Thyroid gland (tissue), 4 donors: ENCODE measurements around the gene LDAF1. TPM values are rescaled to one million over a fixed set of nuclear protein-coding genes. Genes with fewer than 3 reads are reported as not detected.

Experiments
- DNase-seq, 2 donors: peaks; one replicate each; pipeline ENCODE4 v3.0.0-alpha.2; 2019
- H3K27ac ChIP-seq, 3 donors: fragments of 200-600 bp; sonication (generic); 1 replicate in 2 of 3; 2 replicates in 1 of 3; pipeline ENCODE4 v1.5.1; 2016 to 2019; ENCODE audit warnings: mild to moderate bottlenecking in 1 of 3, moderate library complexity in 1 of 3
- H3K27me3 ChIP-seq: fragments of 200-600 bp; sonication (generic); one replicate; pipeline ENCODE4 v1.5.1; 2019
- H3K36me3 ChIP-seq, 2 donors: fragments of 200-600 bp; sonication (generic); one replicate each; pipeline ENCODE4 v1.5.1; 2016 to 2019
- H3K4me1 ChIP-seq, 2 donors: fragments of 200-600 bp; sonication (generic); one replicate each; pipeline ENCODE4 v1.5.1; 2017 to 2019
- H3K4me3 ChIP-seq, 3 donors: fragments of 200-600 bp; sonication (generic); replicated peaks in 1 of 3; 1 replicate in 2 of 3; 2 replicates in 1 of 3; pipeline ENCODE4 v1.5.1; 2016; ENCODE audit warnings: mild to moderate bottlenecking in 1 of 3
- H3K9me3 ChIP-seq: fragments of 200-600 bp; sonication (generic); one replicate; pipeline ENCODE4 v1.5.1; 2017
- CTCF ChIP-seq, 6 experiments: fragments of 200-600 bp in 3 of 6; fragments of 450-650 bp in 3 of 6; sonication (generic) in 3 of 6; IDR thresholded peaks; one replicate each; pipeline ENCODE4 v1.5.1; 2016 to 2019; ENCODE audit warnings: antibody characterized with exemption in 6 of 6, mild to moderate bottlenecking in 2 of 6, inconsistent platforms in 1 of 6, moderate library complexity in 1 of 6
- POLR2A ChIP-seq, 2 donors: fragments of 450-650 bp; IDR thresholded peaks; one replicate each; pipeline ENCODE4 v1.6.1; 2017; ENCODE audit warnings: antibody characterized with exemption in 2 of 2, mild to moderate bottlenecking in 2 of 2, moderate library complexity in 1 of 2
- WGBS, 2 donors: methylation state at CpG; one replicate each; pipeline ENCODE4 v1.1.5; 2017; 5-methylcytosine and 5-hydroxymethylcytosine counted together
- intact Hi-C: fragments of 100-400 bp; cut with DNase I; formaldehyde crosslinking; loops from one replicate; pipeline ENCODE4 v1.15.1; 2023
- total RNA-seq, 4 donors: library from RNA; depleted of rRNA; stranded (reverse); fragments of >200 nt; gene quantifications; one replicate each; pipeline ENCODE4 v1.2.3, GENCODE V29; 2016

The LDAF1 gene
- total RNA-seq, 4 donors from 2014 or later: 23.0 to 84.0 (median 68.2) TPM

- Histone ChIP-seq H3K4me3 (no peak overlapping the region), H3K27me3 (no peaks in the 10 kb centered on the region), H3K4me1 (no peaks in the 10 kb centered on the region), H3K27ac (no peak overlapping the region), H3K36me3 (peaks cover 0 to 11% of the 10 kb centered on the region in 2 donors), H3K9me3 (no peaks in the 10 kb centered on the region)
- 59 to 60% methylated on average over 4 of the region's 4 CpGs for WGBS, 2 donors
- intact Hi-C loops: loop anchor here (5.0 kb wide), 1 partner anchor 371 kb away; no protein-coding TSS in a partner anchor
- no peak for DNase-seq
- TF ChIP-seq CTCF (IDR thresholded peaks at IDR 0.05) (no peak), POLR2A (IDR thresholded peaks at IDR 0.05) (no peak)
Observed at GRCh38 chr16:21186326-21186691, 27.8 kb downstream of the LDAF1 start.

- no peak overlapping the region for H3K27ac ChIP-seq
- H3K9me3 ChIP-seq: no peaks in the 10 kb centered on the region
- DNase-seq: no peak
- H3K27me3 ChIP-seq: no peaks in the 10 kb centered on the region
- TF ChIP-seq CTCF (IDR thresholded peaks at IDR 0.05) (no peak), POLR2A (IDR thresholded peaks at IDR 0.05) (no peak)
- H3K36me3 ChIP-seq: no peaks in the 10 kb centered on the region
- no peaks in the 10 kb centered on the region for H3K4me1 ChIP-seq
- WGBS, 2 donors: 84 to 89% methylated on average over 5 of the region's 5 CpGs
- no peak overlapping the region for H3K4me3 ChIP-seq
- intact Hi-C loops: loop anchor here (5.0 kb wide), 1 partner anchor 368 kb away; no protein-coding TSS in a partner anchor
Observed at GRCh38 chr16:21189311-21189710, 30.8 kb downstream of the LDAF1 start.

- 87 to 89% methylated on average over 4 of the region's 4 CpGs for WGBS, 2 donors
- no peaks in the 10 kb centered on the region for H3K9me3 ChIP-seq
- H3K4me1 ChIP-seq: no peaks in the 10 kb centered on the region
- no peak for TF ChIP-seq CTCF (IDR thresholded peaks at IDR 0.05)
- TF ChIP-seq POLR2A (IDR thresholded peaks at IDR 0.05): no peak
- no peak for DNase-seq
- no peaks in the 10 kb centered on the region for H3K27me3 ChIP-seq
- intact Hi-C loops: no loop called here
- no peaks in the 10 kb centered on the region for H3K36me3 ChIP-seq
- no peak overlapping the region for H3K4me3 ChIP-seq
- H3K27ac ChIP-seq: no peak overlapping the region
Observed at GRCh38 chr16:21190013-21190412, 31.5 kb downstream of the LDAF1 start.

- Histone ChIP-seq H3K9me3 (no peaks in the 10 kb centered on the region), H3K36me3 (no peaks in the 10 kb centered on the region), H3K27me3 (no peaks in the 10 kb centered on the region), H3K27ac (no peak overlapping the region), H3K4me1 (no peaks in the 10 kb centered on the region), H3K4me3 (no peak overlapping the region)
- intact Hi-C loops: no loop called here
- no peak for TF ChIP-seq POLR2A (IDR thresholded peaks at IDR 0.05)
- no peak for TF ChIP-seq CTCF (IDR thresholded peaks at IDR 0.05)
- DNase-seq: no peak
Observed at GRCh38 chr16:21190599-21190998, 32.1 kb downstream of the LDAF1 start.

- DNase-seq: no peak
- no peaks in the 10 kb centered on the region for H3K27me3 ChIP-seq
- H3K36me3 ChIP-seq: no peaks in the 10 kb centered on the region
- TF ChIP-seq CTCF (IDR thresholded peaks at IDR 0.05) (no peak), POLR2A (IDR thresholded peaks at IDR 0.05) (no peak)
- H3K9me3 ChIP-seq: no peaks in the 10 kb centered on the region
- intact Hi-C loops: no loop called here
- H3K27ac ChIP-seq: no peak overlapping the region
- no peak overlapping the region for H3K4me3 ChIP-seq
- H3K4me1 ChIP-seq: no peaks in the 10 kb centered on the region
- WGBS, 2 donors: 88 to 91% methylated on average over 1 of the region's 1 CpG
Observed at GRCh38 chr16:21192991-21193390, 34.5 kb downstream of the LDAF1 start.
